BE2C (cell line): ENCODE results near the gene LIMCH1. TPM values are rescaled to one million over a fixed set of nuclear protein-coding genes. Genes with fewer than 3 reads are reported as not detected.
"Not testable (repeated sequence)": the region's sequence is repeated elsewhere in the genome, so short reads cannot be mapped to it uniquely, and the experiment has no call there.

Experiments used
- DNase-seq: peaks from one replicate; pipeline ENCODE4 v3.0.0-alpha.2; 2020
- H3K27me3 ChIP-seq: fragments of 250-450 bp; sonication (Bioruptor Pico); 2 replicates; pipeline ENCODE4 v1.5.1; 2020; ENCODE audit warnings: mild to moderate bottlenecking
- H3K36me3 ChIP-seq: fragments of 250-450 bp; sonication (Bioruptor Pico); 2 replicates; pipeline ENCODE4 v1.5.1; 2020; ENCODE audit warnings: mild to moderate bottlenecking
- H3K4me1 ChIP-seq: fragments of 250-450 bp; sonication (Bioruptor Pico); 2 replicates; pipeline ENCODE4 v1.5.1; 2020
- H3K4me3 ChIP-seq: 2 replicates; pipeline ENCODE4 v1.5.1; 2011; ENCODE audit warnings: low read depth, low read length
- H3K9me3 ChIP-seq: fragments of 250-450 bp; sonication (Bioruptor Pico); 2 replicates; pipeline ENCODE4 v1.5.1; 2020
- polyA plus RNA-seq: library from polyadenylated mRNA; unstranded; fragments of >200 nt; gene quantifications from one replicate; pipeline ENCODE4 v1.2.1, GENCODE V29; 2012; ENCODE audit warnings: low read depth, missing spikeins; ENCODE audit not compliant: insufficient read length, insufficient read depth
- TF ChIP-seq, protein P1 (sequence below): IDR thresholded peaks from 2 replicates; pipeline ENCODE4 v1.5.1; 2012; ENCODE audit warnings: mild to moderate bottlenecking, low read depth, low read length

The LIMCH1 gene, protein sequence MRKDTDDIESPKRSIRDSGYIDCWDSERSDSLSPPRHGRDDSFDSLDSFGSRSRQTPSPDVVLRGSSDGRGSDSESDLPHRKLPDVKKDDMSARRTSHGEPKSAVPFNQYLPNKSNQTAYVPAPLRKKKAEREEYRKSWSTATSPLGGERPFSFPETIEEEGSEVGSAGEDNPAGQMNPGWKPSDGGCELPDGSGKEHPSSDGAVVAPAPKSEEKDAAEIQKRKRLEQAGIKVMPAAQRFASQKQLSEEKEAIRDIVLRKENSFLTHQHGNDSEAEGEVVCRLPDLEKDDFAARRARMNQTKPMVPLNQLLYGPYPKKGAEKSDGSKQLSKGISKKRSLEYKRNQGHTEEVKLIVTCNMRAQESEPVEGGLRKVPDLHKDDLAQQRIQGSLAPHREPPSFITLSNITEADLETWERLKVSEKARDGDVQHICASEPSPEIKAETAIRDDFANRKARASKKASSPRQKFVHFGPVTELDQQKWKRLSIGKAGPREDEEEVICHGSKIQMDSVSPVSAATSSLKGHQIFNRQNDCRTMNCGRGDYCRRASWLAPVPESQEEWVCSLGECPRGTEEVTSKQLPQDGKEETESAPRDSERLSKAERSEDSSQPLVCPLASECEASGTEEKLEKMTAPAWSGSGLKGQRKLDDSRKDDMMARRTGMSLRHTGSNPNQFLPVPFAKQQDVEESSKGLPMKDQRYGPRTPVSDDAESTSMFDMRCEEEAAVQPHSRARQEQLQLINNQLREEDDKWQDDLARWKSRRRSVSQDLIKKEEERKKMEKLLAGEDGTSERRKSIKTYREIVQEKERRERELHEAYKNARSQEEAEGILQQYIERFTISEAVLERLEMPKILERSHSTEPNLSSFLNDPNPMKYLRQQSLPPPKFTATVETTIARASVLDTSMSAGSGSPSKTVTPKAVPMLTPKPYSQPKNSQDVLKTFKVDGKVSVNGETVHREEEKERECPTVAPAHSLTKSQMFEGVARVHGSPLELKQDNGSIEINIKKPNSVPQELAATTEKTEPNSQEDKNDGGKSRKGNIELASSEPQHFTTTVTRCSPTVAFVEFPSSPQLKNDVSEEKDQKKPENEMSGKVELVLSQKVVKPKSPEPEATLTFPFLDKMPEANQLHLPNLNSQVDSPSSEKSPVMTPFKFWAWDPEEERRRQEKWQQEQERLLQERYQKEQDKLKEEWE (N-terminal part only)
- polyA plus RNA-seq, result 55.0 TPM

DNA sequence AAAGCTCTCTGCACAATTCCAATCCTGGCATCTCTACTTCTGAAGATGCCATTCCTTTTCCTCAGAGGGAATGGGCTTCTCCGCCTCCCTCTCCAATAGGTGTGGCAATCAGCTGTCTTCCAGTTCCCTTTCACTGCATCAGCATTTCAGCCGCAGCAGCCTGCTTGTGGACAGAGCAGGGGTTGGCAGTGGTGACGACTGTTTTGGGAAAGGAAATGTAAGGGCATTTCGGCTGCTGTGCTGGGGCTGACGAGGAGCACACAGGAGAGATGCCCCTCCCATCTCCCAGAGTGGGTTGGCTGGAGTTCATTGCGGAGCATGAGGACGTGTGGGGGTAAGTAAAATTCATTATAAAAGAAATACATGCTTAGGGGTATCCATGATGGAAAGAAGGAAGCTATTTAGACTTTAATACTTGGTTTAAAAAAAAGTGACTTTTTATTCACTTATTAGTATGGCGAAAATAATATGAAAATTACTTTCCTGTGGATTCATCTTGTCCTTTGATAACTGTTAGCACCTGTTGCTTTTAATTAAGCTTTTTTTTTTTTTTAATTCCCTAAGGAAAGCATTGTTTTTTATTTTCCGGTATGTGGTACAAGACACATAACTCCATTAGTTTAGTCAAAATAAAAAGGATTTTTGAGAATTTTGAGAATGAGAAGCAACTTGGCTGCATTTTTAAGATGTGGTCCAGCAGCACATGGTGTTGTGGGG lies at the start of gene LIMCH1:
Gene LIMCH1, plus strand, starts transcription at position 141 of the 717 bp plus-strand sequence. CDS start 67,839 bp downstream, outside the sequence.
- no peak for DNase-seq
- no peaks in the 10 kb centered on the region for H3K27me3 ChIP-seq
- no peaks in the 10 kb centered on the region for H3K36me3 ChIP-seq
- TF ChIP-seq, protein P1, sequence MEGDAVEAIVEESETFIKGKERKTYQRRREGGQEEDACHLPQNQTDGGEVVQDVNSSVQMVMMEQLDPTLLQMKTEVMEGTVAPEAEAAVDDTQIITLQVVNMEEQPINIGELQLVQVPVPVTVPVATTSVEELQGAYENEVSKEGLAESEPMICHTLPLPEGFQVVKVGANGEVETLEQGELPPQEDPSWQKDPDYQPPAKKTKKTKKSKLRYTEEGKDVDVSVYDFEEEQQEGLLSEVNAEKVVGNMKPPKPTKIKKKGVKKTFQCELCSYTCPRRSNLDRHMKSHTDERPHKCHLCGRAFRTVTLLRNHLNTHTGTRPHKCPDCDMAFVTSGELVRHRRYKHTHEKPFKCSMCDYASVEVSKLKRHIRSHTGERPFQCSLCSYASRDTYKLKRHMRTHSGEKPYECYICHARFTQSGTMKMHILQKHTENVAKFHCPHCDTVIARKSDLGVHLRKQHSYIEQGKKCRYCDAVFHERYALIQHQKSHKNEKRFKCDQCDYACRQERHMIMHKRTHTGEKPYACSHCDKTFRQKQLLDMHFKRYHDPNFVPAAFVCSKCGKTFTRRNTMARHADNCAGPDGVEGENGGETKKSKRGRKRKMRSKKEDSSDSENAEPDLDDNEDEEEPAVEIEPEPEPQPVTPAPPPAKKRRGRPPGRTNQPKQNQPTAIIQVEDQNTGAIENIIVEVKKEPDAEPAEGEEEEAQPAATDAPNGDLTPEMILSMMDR, result no peak
- no peaks in the 10 kb centered on the region for H3K9me3 ChIP-seq
- H3K4me3 ChIP-seq, result no peak within 1 kb of the TSS
- H3K4me1 ChIP-seq, result peaks cover 14% of the 10 kb centered on the region

DNA sequence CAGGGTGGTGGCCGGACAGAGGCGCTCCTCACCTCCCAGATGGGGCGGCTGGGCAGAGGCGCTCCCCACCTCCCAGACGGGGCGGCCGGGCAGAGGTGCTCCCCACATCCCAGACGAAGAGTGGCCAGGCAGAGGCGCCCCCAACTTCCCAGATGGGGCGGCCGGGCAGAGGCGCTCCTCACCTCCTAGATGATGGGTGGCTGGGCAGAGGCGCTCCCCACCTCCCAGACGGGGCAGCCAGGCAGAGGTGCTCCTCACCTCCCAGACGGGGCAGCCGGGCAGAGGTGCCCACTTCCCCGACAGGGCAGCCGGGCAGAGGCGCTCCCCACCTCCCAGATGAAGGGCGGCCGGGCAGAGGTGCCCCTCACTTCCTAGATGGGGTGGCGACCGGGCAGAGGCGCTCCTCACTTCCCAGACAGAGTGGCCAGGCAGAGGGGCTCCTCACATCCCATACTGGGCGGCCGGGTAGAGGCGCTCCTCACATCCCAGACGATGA lies 46.8 kb upstream of the LIMCH1 start:
- not testable (repeated sequence) for H3K9me3 ChIP-seq, H3K4me3 ChIP-seq, DNase-seq, H3K4me1 ChIP-seq, H3K27me3 ChIP-seq
- H3K36me3 ChIP-seq, result peaks cover 11% of the 10 kb centered on the region

DNA sequence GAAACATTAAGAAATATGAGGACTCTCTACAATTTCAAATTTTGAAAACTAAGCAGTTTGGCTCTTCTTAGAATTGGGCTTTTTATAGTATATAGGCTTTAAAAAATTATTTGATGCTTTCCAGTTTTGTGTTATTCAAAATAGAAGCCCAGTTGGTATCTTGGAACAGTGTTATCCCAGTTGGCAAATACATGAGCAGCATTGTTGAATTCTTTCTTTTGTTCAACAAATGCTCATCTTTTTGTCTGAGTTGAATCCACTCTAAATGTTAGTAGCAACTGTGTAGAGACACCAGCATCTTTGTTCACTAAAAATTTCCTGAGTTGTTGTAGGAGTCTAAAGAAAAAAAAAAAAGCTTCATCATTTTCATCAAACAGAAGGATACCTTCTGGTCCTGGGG lies 41.0 kb upstream of the LIMCH1 start:
- Histone ChIP-seq H3K36me3 (peaks cover 26% of the 10 kb centered on the region), H3K4me1 (peaks cover 5% of the 10 kb centered on the region), H3K9me3 (no peaks in the 10 kb centered on the region), H3K27me3 (no peaks in the 10 kb centered on the region), H3K4me3 (no peak overlapping the region)
- TF ChIP-seq, protein P1, result no peak
- DNase-seq, result no peak

DNA sequence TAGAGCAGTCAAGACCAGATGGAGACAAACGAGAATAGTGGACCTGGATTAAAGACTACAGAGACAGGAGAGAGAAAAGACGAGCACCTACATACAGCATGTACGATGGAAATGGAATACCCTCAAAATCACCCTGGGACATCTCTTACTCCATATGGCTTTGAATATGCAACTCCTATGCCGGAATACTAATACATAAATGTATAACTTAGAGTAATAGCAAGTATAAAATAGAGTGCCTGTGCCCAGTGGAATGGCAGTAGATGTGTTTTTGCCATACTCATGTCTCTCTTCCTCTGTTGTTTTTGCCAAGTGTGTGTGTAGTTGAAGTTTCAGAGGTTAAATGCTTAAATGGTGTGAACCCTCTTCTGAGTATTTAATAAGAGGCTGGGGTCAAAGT lies 39.8 kb upstream of the LIMCH1 start:
- no peak for DNase-seq
- no peaks in the 10 kb centered on the region for H3K9me3 ChIP-seq
- TF ChIP-seq, protein P1, result no peak
- H3K36me3 ChIP-seq, result peaks cover 38% of the 10 kb centered on the region
- H3K27me3 ChIP-seq, result no peaks in the 10 kb centered on the region
- no peak overlapping the region for H3K4me3 ChIP-seq
- peaks cover 5% of the 10 kb centered on the region for H3K4me1 ChIP-seq

DNA sequence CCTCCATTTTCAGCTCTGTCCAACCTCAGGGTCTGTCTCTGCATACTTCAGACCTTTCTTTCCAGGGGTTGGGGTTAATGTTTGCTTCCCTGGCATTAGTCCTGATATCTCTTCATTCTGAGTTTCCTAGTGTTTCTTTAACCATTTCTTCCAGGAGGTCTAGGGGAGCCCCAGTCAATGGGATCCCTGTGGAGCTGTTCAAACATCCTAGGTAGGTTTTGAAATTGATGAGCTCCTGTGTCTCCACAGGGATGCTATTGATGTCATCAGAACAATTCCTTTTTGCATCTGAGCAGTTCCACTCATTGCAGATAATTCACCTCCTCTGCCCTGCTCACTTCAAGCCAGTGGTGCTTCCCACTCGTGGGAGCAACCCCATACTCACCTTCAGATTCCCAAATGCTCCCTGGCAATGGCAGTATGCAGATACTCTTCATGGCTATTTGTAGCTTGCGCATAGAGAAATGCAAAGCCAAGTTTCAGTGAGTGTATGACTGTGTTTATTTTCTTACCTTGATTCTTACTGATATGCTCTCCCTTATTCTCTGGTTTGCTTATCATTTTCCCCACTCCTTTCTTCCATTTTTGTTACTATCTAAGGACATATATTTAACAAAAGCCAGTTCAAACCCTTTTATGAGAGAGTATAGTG lies 33.7 kb upstream of the LIMCH1 start:
- Histone ChIP-seq H3K9me3 (no peaks in the 10 kb centered on the region), H3K4me3 (no peak overlapping the region), H3K4me1 (peaks cover 32% of the 10 kb centered on the region), H3K27me3 (no peaks in the 10 kb centered on the region), H3K36me3 (peaks cover 30% of the 10 kb centered on the region)
- TF ChIP-seq, protein P1, result no peak
- DNase-seq, result no peak
